ENCODE measurements around the gene WNT11. TPM values are rescaled to one million over a fixed set of nuclear protein-coding genes. Genes with fewer than 3 reads are reported as not detected.

Gene WNT11
- total RNA-seq, 1 experiment from 2014 or later = 29.0 TPM

GRCh38 chr11:76216536-76217325 is 10.4 kb upstream of the WNT11 start:
- POLR2A ChIA-PET = no interaction called here
- no peaks in the 10 kb centered on the region for H3K36me3 ChIP-seq (ENCODE audit: control insufficient read depth, insufficient read depth, low read length)
- intact Hi-C loops (cut with micrococcal nuclease; ENCODE audit: unreplicated experiment) = loop anchor here (1.0 kb wide), 1 partner anchor 8 kb away; no protein-coding TSS in a partner anchor

GRCh38 chr11:76215941-76216340 is 9.6 kb upstream of the WNT11 start:
- CTCF ChIA-PET = no interaction called here
- POLR2A ChIA-PET = no interaction called here
- Mint-ChIP-seq H3K4me3 (ENCODE audit: unreplicated experiment) (no peak overlapping the region), H3K27me3 (ENCODE audit: insufficient read depth, unreplicated experiment) (peaks cover 10% of the 10 kb centered on the region), H3K36me3 (ENCODE audit: insufficient read depth, unreplicated experiment) (peaks cover 4% of the 10 kb centered on the region), H3K27ac (ENCODE audit: unreplicated experiment) (no peak overlapping the region), H3K9me3 (ENCODE audit: unreplicated experiment) (no peaks in the 10 kb centered on the region), H3K4me1 (ENCODE audit: low read depth, unreplicated experiment) (no peaks in the 10 kb centered on the region)
- Histone ChIP-seq H3K4me1 (no peaks in the 10 kb centered on the region), H3K36me3 (ENCODE audit: control insufficient read depth, insufficient read depth, low read length) (no peaks in the 10 kb centered on the region), H3K9me3 (no peaks in the 10 kb centered on the region), H3K27me3 (replicated peaks; ENCODE audit: control insufficient read depth, insufficient read depth, low read length) (peaks cover 4% of the 10 kb centered on the region), H3K4me3 (ENCODE audit: low read depth, low read length) (no peak overlapping the region)
- intact Hi-C loops (cut with micrococcal nuclease; ENCODE audit: unreplicated experiment) = loop anchor here (1.0 kb wide), 1 partner anchor 8 kb away; no protein-coding TSS in a partner anchor
- no peak for TF ChIP-seq CTCF (IDR thresholded peaks at IDR 0.05; ENCODE audit: insufficient read depth in 1 of 2, low read depth in 1 of 2, low read length in 1 of 2, severe bottlenecking in 1 of 2, unreplicated experiment in 1 of 2)
- DNase-seq = no peak
- no TSS peak for BruUV-seq (replicated peaks)

More at GRCh38 chr11:76216536-76217325, 10.4 kb upstream of the WNT11 start:
- no peak for TF ChIP-seq CTCF (IDR thresholded peaks at IDR 0.05; ENCODE audit: insufficient read depth in 1 of 2, low read depth in 1 of 2, low read length in 1 of 2, severe bottlenecking in 1 of 2, unreplicated experiment in 1 of 2)
- Mint-ChIP-seq H3K27me3 (ENCODE audit: insufficient read depth, unreplicated experiment) (peaks cover 6% of the 10 kb centered on the region), H3K27ac (ENCODE audit: unreplicated experiment) (no peak overlapping the region), H3K9me3 (ENCODE audit: unreplicated experiment) (no peaks in the 10 kb centered on the region), H3K4me3 (ENCODE audit: unreplicated experiment) (no peak overlapping the region), H3K36me3 (ENCODE audit: insufficient read depth, unreplicated experiment) (no peaks in the 10 kb centered on the region), H3K4me1 (ENCODE audit: low read depth, unreplicated experiment) (no peaks in the 10 kb centered on the region)
- H3K4me1 ChIP-seq = no peaks in the 10 kb centered on the region
- H3K27me3 ChIP-seq (replicated peaks; ENCODE audit: control insufficient read depth, insufficient read depth, low read length) = peaks cover 2% of the 10 kb centered on the region; the same call in 1 of the 2 replicates
- peak in 1 of 2 experiments; percentile 34 for DNase-seq
- CTCF ChIA-PET = interaction anchor here (1.5 kb wide), 1 partner anchor 8 kb away, joined by 7 read pairs; no protein-coding TSS in a partner anchor
- no TSS peak for BruUV-seq (replicated peaks)
- no peak overlapping the region for H3K4me3 ChIP-seq (ENCODE audit: low read depth, low read length)
- no peaks in the 10 kb centered on the region for H3K9me3 ChIP-seq

- H3K4me1 ChIP-seq = no peaks in the 10 kb centered on the region
- Mint-ChIP-seq H3K4me3 (ENCODE audit: unreplicated experiment) (no peak overlapping the region), H3K9me3 (ENCODE audit: unreplicated experiment) (no peaks in the 10 kb centered on the region), H3K27me3 (ENCODE audit: insufficient read depth, unreplicated experiment) (peaks cover 10% of the 10 kb centered on the region), H3K27ac (ENCODE audit: unreplicated experiment) (no peak overlapping the region), H3K36me3 (ENCODE audit: insufficient read depth, unreplicated experiment) (peaks cover 11% of the 10 kb centered on the region), H3K4me1 (ENCODE audit: low read depth, unreplicated experiment) (no peaks in the 10 kb centered on the region)
- H3K27me3 ChIP-seq (replicated peaks; ENCODE audit: control insufficient read depth, insufficient read depth, low read length) = peaks cover 4% of the 10 kb centered on the region
- BruUV-seq (replicated peaks) = no TSS peak
- ChIA-PET POLR2A (no interaction called here), CTCF (no interaction called here)
- H3K4me3 ChIP-seq (ENCODE audit: low read depth, low read length) = no peak overlapping the region
- H3K36me3 ChIP-seq (ENCODE audit: control insufficient read depth, insufficient read depth, low read length) = no peaks in the 10 kb centered on the region
- no peaks in the 10 kb centered on the region for H3K9me3 ChIP-seq
- no peak for DNase-seq
- no peak for TF ChIP-seq CTCF (IDR thresholded peaks at IDR 0.05; ENCODE audit: insufficient read depth in 1 of 2, low read depth in 1 of 2, low read length in 1 of 2, severe bottlenecking in 1 of 2, unreplicated experiment in 1 of 2)
- intact Hi-C loops (cut with micrococcal nuclease; ENCODE audit: unreplicated experiment) = no loop called here
Measured at GRCh38 chr11:76214968-76215548, 8.8 kb upstream of the WNT11 start.

All from Caco-2 (cell line).